H9 (cell line): ENCODE data around the gene PVR. TPM values are rescaled to one million over a fixed set of nuclear protein-coding genes. Genes with fewer than 3 reads are reported as not detected.

ENCODE experiments used
- DNase-seq: peaks from one replicate; pipeline ENCODE4 v3.0.0-alpha.2; 2017
- H2AFZ ChIP-seq: one replicate; pipeline ENCODE4 v1.6.1; 2013; ENCODE audit warnings: mild to moderate bottlenecking, low read length, control low read depth, moderate library complexity
- H2AK5ac ChIP-seq: 2 replicates; pipeline ENCODE4 v1.6.1; 2013; ENCODE audit warnings: low read length, control low read depth, mixed read lengths; ENCODE audit not compliant: insufficient read length
- H2BK120ac ChIP-seq: one replicate; pipeline ENCODE4 v1.6.1; 2013; ENCODE audit warnings: low read depth, mild to moderate bottlenecking, low read length, control low read depth, inconsistent platforms; ENCODE audit not compliant: poor library complexity, severe bottlenecking
- H2BK12ac ChIP-seq: 2 replicates; pipeline ENCODE4 v1.6.1; 2013; ENCODE audit warnings: low read length, control low read depth, mixed read lengths, low read depth; ENCODE audit not compliant: insufficient read length
- H2BK15ac ChIP-seq: 2 replicates; pipeline ENCODE4 v1.6.1; 2013; ENCODE audit warnings: low read depth, low read length, control low read depth
- H2BK20ac ChIP-seq: one replicate; pipeline ENCODE4 v1.6.1; 2013; ENCODE audit warnings: low read depth, mild to moderate bottlenecking, low read length, control low read depth, inconsistent platforms; ENCODE audit not compliant: poor library complexity, severe bottlenecking
- H2BK5ac ChIP-seq: 2 replicates; pipeline ENCODE4 v1.6.1; 2013; ENCODE audit warnings: low read length, control low read depth, mixed read lengths; ENCODE audit not compliant: insufficient read length
- H3K14ac ChIP-seq: 2 replicates; pipeline ENCODE4 v1.6.1; 2013; ENCODE audit warnings: low read length, control low read depth; ENCODE audit not compliant: insufficient read depth
- H3K18ac ChIP-seq: 2 replicates; pipeline ENCODE4 v1.6.1; 2013; ENCODE audit warnings: low read depth, mild to moderate bottlenecking, mixed read lengths, low read length, control low read depth; ENCODE audit not compliant: insufficient read length
- H3K23ac ChIP-seq: 2 replicates; pipeline ENCODE4 v1.6.1; 2013; ENCODE audit warnings: low read length, control low read depth, mixed read lengths, low read depth; ENCODE audit not compliant: insufficient read length
- H3K23me2 ChIP-seq: 2 replicates; pipeline ENCODE4 v1.6.1; 2013; ENCODE audit warnings: low read depth, mild to moderate bottlenecking, mixed read lengths, low read length, control low read depth; ENCODE audit not compliant: insufficient read length, poor library complexity, severe bottlenecking
- H3K27ac ChIP-seq: 2 replicates; pipeline ENCODE4 v1.5.1; 2013; ENCODE audit warnings: low read length, control low read depth, mixed read lengths, low read depth; ENCODE audit not compliant: insufficient read length
- H3K27me3 ChIP-seq: 2 replicates; pipeline ENCODE4 v1.6.1; 2013; ENCODE audit warnings: low read length, control low read depth, inconsistent platforms; ENCODE audit not compliant: insufficient read depth
- H3K4ac ChIP-seq: 2 replicates; pipeline ENCODE4 v1.6.1; 2013; ENCODE audit warnings: low read depth, mild to moderate bottlenecking, control low read depth, inconsistent platforms, low read length, moderate library complexity
- H3K4me1 ChIP-seq: 2 replicates; pipeline ENCODE4 v1.6.1; 2013; ENCODE audit warnings: low read length, control low read depth, inconsistent platforms; ENCODE audit not compliant: insufficient read depth
- H3K4me2 ChIP-seq: 2 replicates; pipeline ENCODE4 v1.6.1; 2013; ENCODE audit warnings: low read length, control low read depth, mixed read lengths; ENCODE audit not compliant: insufficient read length, insufficient read depth
- H3K56ac ChIP-seq: 2 replicates; pipeline ENCODE4 v1.6.1; 2013; ENCODE audit warnings: low read depth, mild to moderate bottlenecking, mixed read lengths, low read length, control low read depth; ENCODE audit not compliant: insufficient read length
- H3K79me1 ChIP-seq: 2 replicates; pipeline ENCODE4 v1.6.1; 2013; ENCODE audit warnings: low read depth, mild to moderate bottlenecking, moderate library complexity, low read length, control low read depth, inconsistent platforms; ENCODE audit not compliant: insufficient read depth, poor library complexity, severe bottlenecking
- H3K79me2 ChIP-seq: 2 replicates; pipeline ENCODE4 v1.6.1; 2013; ENCODE audit warnings: low read length, control low read depth, inconsistent platforms; ENCODE audit not compliant: insufficient read depth
- H3K9ac ChIP-seq: 2 replicates; pipeline ENCODE4 v1.6.1; 2013; ENCODE audit warnings: low read length, control low read depth, mixed read lengths; ENCODE audit not compliant: insufficient read length; ENCODE audit errors: extremely low read depth
- H3K9me3 ChIP-seq: one replicate; pipeline ENCODE4 v1.6.1; 2013; ENCODE audit warnings: low read depth, low read length, inconsistent platforms; ENCODE audit not compliant: control insufficient read depth
- H3T11ph ChIP-seq: one replicate; pipeline ENCODE4 v1.6.1; 2013; ENCODE audit warnings: mild to moderate bottlenecking, low read length, control low read depth, inconsistent platforms
- H4K20me1 ChIP-seq: one replicate; pipeline ENCODE4 v1.6.1; 2013; ENCODE audit not compliant: control insufficient read depth, insufficient read length, insufficient read depth
- H4K5ac ChIP-seq: 2 replicates; pipeline ENCODE4 v1.6.1; 2013; ENCODE audit warnings: low read depth, mild to moderate bottlenecking, mixed read lengths, low read length, control low read depth; ENCODE audit not compliant: insufficient read length
- H4K8ac ChIP-seq: replicated peaks from 2 replicates; pipeline ENCODE4 v1.6.1; 2013; ENCODE audit warnings: low read length, control low read depth, mixed read lengths, low read depth; ENCODE audit not compliant: insufficient read length
- H4K91ac ChIP-seq: 2 replicates; pipeline ENCODE4 v1.6.1; 2013; ENCODE audit warnings: low read depth, mild to moderate bottlenecking, moderate library complexity, mixed read lengths, low read length, control low read depth; ENCODE audit not compliant: insufficient read length
- H3K27ac Mint-ChIP-seq, 3 experiments: 2 replicates in 2 of 3; 3 replicates in 1 of 3; pipeline ENCODE4 v1.8.0; 2020 to 2021; ENCODE audit warnings: mixed read lengths in 3 of 3, mild to moderate bottlenecking in 1 of 3, moderate library complexity in 1 of 3
- H3K27me3 Mint-ChIP-seq: 2 replicates; pipeline ENCODE4 v1.8.0; 2021; ENCODE audit warnings: low read depth, mild to moderate bottlenecking, moderate library complexity, mixed read lengths
- H3K36me3 Mint-ChIP-seq, 3 experiments: 2 replicates in 2 of 3; 3 replicates in 1 of 3; pipeline ENCODE4 v1.8.0; 2020 to 2021; ENCODE audit warnings: low read depth in 3 of 3, mixed read lengths in 3 of 3; ENCODE audit not compliant: insufficient read depth in 1 of 3
- H3K4me1 Mint-ChIP-seq, 2 experiments: 2 replicates each; pipeline ENCODE4 v1.8.0; 2020; ENCODE audit warnings: mixed read lengths in 2 of 2
- H3K4me3 Mint-ChIP-seq, 2 experiments: 2 replicates in 1 of 2; 3 replicates in 1 of 2; pipeline ENCODE4 v1.8.0; 2020 to 2021; ENCODE audit warnings: mild to moderate bottlenecking in 2 of 2, mixed read lengths in 2 of 2, moderate library complexity in 1 of 2
- H3K9me3 Mint-ChIP-seq, 2 experiments: 2 replicates in 1 of 2; 3 replicates in 1 of 2; pipeline ENCODE4 v1.8.0; 2020; ENCODE audit warnings: mild to moderate bottlenecking in 2 of 2, mixed read lengths in 2 of 2, moderate library complexity in 1 of 2
- CTCF ChIP-seq: fragments of 200-600 bp; sonication (generic); conservative IDR thresholded peaks from 3 replicates; pipeline ENCODE4 v1.8.0; 2021; ENCODE audit warnings: antibody characterized with exemption, mild to moderate bottlenecking
- WGBS: extraction: QIAGEN DNeasy Blood & Tissue Kit; methylation state at CpG from one replicate; pipeline ENCODE4 v1.1.7; 2013; ENCODE audit warnings: missing lambda C conversion rate, low lambda C conversion rate, mixed read lengths; ENCODE audit not compliant: insufficient read length; ENCODE audit errors: extremely low coverage; 5-methylcytosine and 5-hydroxymethylcytosine counted together
- total RNA-seq: library from RNA; stranded (reverse); gene quantifications from 2 replicates; pipeline ENCODE4 v1.2.1, GENCODE V29; 2021

The PVR gene
- total RNA-seq, 1 experiment from 2014 or later, result 29.2 TPM

GRCh38 chr19:44701228-44701627 lies 57.5 kb downstream of the PVR start:
- H3K9ac ChIP-seq, result no peak overlapping the region
- H2BK20ac ChIP-seq, result no peak overlapping the region
- no peak overlapping the region for H3K56ac ChIP-seq
- H3K27me3 ChIP-seq, result no peaks in the 10 kb centered on the region
- H3K27ac ChIP-seq, result no peak overlapping the region
- no peak overlapping the region for H3K4me2 ChIP-seq
- Mint-ChIP-seq H3K27me3 (peaks cover 10% of the 10 kb centered on the region), H3K4me3 (no peak overlapping the region), H3K27ac (no peak overlapping the region; a peak in 1 of 7 replicates), H3K36me3 (no peaks in the 10 kb centered on the region), H3K4me1 (peaks cover 10% of the 10 kb centered on the region in 2 experiments), H3K9me3 (no peaks in the 10 kb centered on the region)
- H3K79me2 ChIP-seq, result no peaks in the 10 kb centered on the region
- no peak overlapping the region for H2AK5ac ChIP-seq
- no peak overlapping the region for H2BK12ac ChIP-seq
- no peak overlapping the region for H4K8ac ChIP-seq
- H2BK15ac ChIP-seq, result no peak overlapping the region
- no peak overlapping the region for H2BK120ac ChIP-seq
- TF ChIP-seq CTCF, result no peak
- no peaks in the 10 kb centered on the region for H4K20me1 ChIP-seq
- H2AFZ ChIP-seq, result no peak overlapping the region
- H3K9me3 ChIP-seq, result no peaks in the 10 kb centered on the region
- H4K5ac ChIP-seq, result no peak overlapping the region
- H3K4ac ChIP-seq, result no peak overlapping the region
- H3K18ac ChIP-seq, result no peak overlapping the region
- no peak overlapping the region for H3K23ac ChIP-seq
- H3K23me2 ChIP-seq, result no peaks in the 10 kb centered on the region
- no peaks in the 10 kb centered on the region for H3K4me1 ChIP-seq
- H3T11ph ChIP-seq, result no peak overlapping the region
- DNase-seq, result no peak
- H3K14ac ChIP-seq, result no peak overlapping the region
- peak overlapping the region; percentile 64 for H4K91ac ChIP-seq
- no CpG with 5 or more reads among the region's 15 CpGs for WGBS
- H3K79me1 ChIP-seq, result no peaks in the 10 kb centered on the region
- no peak overlapping the region for H2BK5ac ChIP-seq
